Upper lobe of left lung (tissue), 6 donors: ENCODE measurements around the gene TBXAS1. TPM values are rescaled to one million over a fixed set of nuclear protein-coding genes. Genes with fewer than 3 reads are reported as not detected.

Experiments
- ATAC-seq, 2 donors: fragments of 200-7000 bp; cut with Tn5 transposase; one replicate each; pipeline ENCODE4 v1.9.1; 2022; ENCODE audit warnings: mild to moderate bottlenecking in 2 of 2, moderate library complexity in 2 of 2; ENCODE audit not compliant: low FRiP score in 2 of 2
- DNase-seq, 2 donors: peaks; one replicate each; pipeline ENCODE4 v3.0.0-alpha.2; 2019 to 2020
- H3K27ac ChIP-seq, 4 donors: fragments of 200-600 bp; sonication (generic); one replicate each; pipeline ENCODE4 v1.5.1; 2016 to 2019
- H3K27me3 ChIP-seq, 4 donors: fragments of 200-600 bp; sonication (generic); one replicate each; pipeline ENCODE4 v1.5.1; 2017 to 2019
- H3K36me3 ChIP-seq, 4 donors: fragments of 200-600 bp; sonication (generic); one replicate each; pipeline ENCODE4 v1.5.1; 2016 to 2019
- H3K4me1 ChIP-seq, 4 donors: fragments of 200-600 bp; sonication (generic); one replicate each; pipeline ENCODE4 v1.5.1; 2018 to 2019
- H3K4me3 ChIP-seq, 4 donors: fragments of 200-600 bp; sonication (generic); one replicate each; pipeline ENCODE4 v1.5.1; 2017 to 2019; ENCODE audit warnings: mild to moderate bottlenecking in 2 of 4, moderate library complexity in 1 of 4
- H3K9me3 ChIP-seq, 4 donors: fragments of 200-600 bp; sonication (generic); one replicate each; pipeline ENCODE4 v1.5.1; 2018 to 2019
- CTCF ChIP-seq, 6 experiments: fragments of 450-650 bp in 4 of 6; fragments of 200-600 bp in 2 of 6; sonication (generic) in 2 of 6; IDR thresholded peaks; one replicate each; pipeline ENCODE4 v1.5.1; 2016 to 2019; ENCODE audit warnings: antibody characterized with exemption in 6 of 6
- EP300 ChIP-seq, 4 donors: sonication (generic); formaldehyde crosslinking; IDR thresholded peaks; one replicate each; pipeline ENCODE4 v1.5.1; 2017; ENCODE audit warnings: antibody characterized with exemption in 4 of 4, control low read depth in 2 of 4
- POLR2A ChIP-seq, 4 donors: fragments of 450-650 bp; IDR thresholded peaks; one replicate each; pipeline ENCODE4 v1.5.1; 2016 to 2017; ENCODE audit warnings: antibody characterized with exemption in 4 of 4, mild to moderate bottlenecking in 2 of 4
- POLR2AphosphoS5 ChIP-seq, 2 donors: sonication (generic); formaldehyde crosslinking; IDR thresholded peaks; one replicate each; pipeline ENCODE4 v1.5.1; 2017; ENCODE audit warnings: antibody characterized with exemption in 2 of 2
- WGBS, 2 donors: methylation state at CpG; one replicate each; pipeline ENCODE4 v1.1.5; 2017 to 2018; 5-methylcytosine and 5-hydroxymethylcytosine counted together
- total RNA-seq, 6 donors: library from RNA; depleted of rRNA in 4 of 6; stranded (reverse); fragments of >200 nt in 4 of 6; gene quantifications; one replicate each; pipeline versions ENCODE4 v1.1.0 to v1.2.1, GENCODE V29; 2016 to 2021
- donor health status: DM: no; HTN: no; CAD: no; lungs with moderate emphysema.
- donor health status: DM: no; HTN: yes; CAD: no; lungs with severe emphysema.

The TBXAS1 gene
- total RNA-seq, 6 donors from 2014 or later, result 62.8 to 317 (median 85.6) TPM

GRCh38 chr7:140010194-140010895 lies 181.3 kb downstream of the TBXAS1 start:
- Histone ChIP-seq H3K27me3 (no peaks in the 10 kb centered on the region), H3K4me3 (no peak overlapping the region), H3K27ac (no peak overlapping the region), H3K9me3 (no peaks in the 10 kb centered on the region), H3K4me1 (no peaks in the 10 kb centered on the region), H3K36me3 (peaks cover 0 to 9% (median 0%) of the 10 kb centered on the region in 4 donors)
- DNase-seq (no peak), ATAC-seq (no peak)
- no peak for TF ChIP-seq POLR2A (IDR thresholded peaks at IDR 0.05)
- no peak for TF ChIP-seq POLR2AphosphoS5 (IDR thresholded peaks at IDR 0.05)
- no peak for TF ChIP-seq EP300 (IDR thresholded peaks at IDR 0.05)
- 90% methylated on average over 8 to 9 of the region's 9 CpGs for WGBS, 2 donors

GRCh38 chr7:140013676-140014075 lies 184.6 kb downstream of the TBXAS1 start:
- ATAC-seq (no peak), DNase-seq (no peak)
- no peaks in the 10 kb centered on the region for H3K27me3 ChIP-seq
- H3K9me3 ChIP-seq, result no peaks in the 10 kb centered on the region
- no peak overlapping the region for H3K4me3 ChIP-seq
- TF ChIP-seq CTCF (IDR thresholded peaks at IDR 0.05) (no peak), POLR2A (IDR thresholded peaks at IDR 0.05) (no peak), EP300 (IDR thresholded peaks at IDR 0.05) (no peak), POLR2AphosphoS5 (IDR thresholded peaks at IDR 0.05) (no peak)
- H3K36me3 ChIP-seq, result peaks cover 0 to 10% (median 3%) of the 10 kb centered on the region in 4 donors
- WGBS, 2 donors, result 94 to 95% methylated on average over 4 of the region's 4 CpGs
- H3K4me1 ChIP-seq, result no peaks in the 10 kb centered on the region
- H3K27ac ChIP-seq, result no peak overlapping the region

GRCh38 chr7:140014123-140014522 lies 185.1 kb downstream of the TBXAS1 start:
- TF ChIP-seq EP300 (IDR thresholded peaks at IDR 0.05) (no peak), POLR2AphosphoS5 (IDR thresholded peaks at IDR 0.05) (no peak), POLR2A (IDR thresholded peaks at IDR 0.05) (no peak), CTCF (IDR thresholded peaks at IDR 0.05) (no peak)
- ATAC-seq, result no peak
- Histone ChIP-seq H3K27ac (no peak overlapping the region), H3K9me3 (no peaks in the 10 kb centered on the region), H3K4me3 (no peak overlapping the region), H3K36me3 (peaks cover 0 to 10% (median 3%) of the 10 kb centered on the region in 4 donors), H3K4me1 (no peaks in the 10 kb centered on the region), H3K27me3 (no peaks in the 10 kb centered on the region)
- 92 to 94% methylated on average over 10 of the region's 10 CpGs for WGBS, 2 donors
- DNase-seq, result no peak

- H3K4me1 ChIP-seq, result no peaks in the 10 kb centered on the region
- no peak overlapping the region for H3K27ac ChIP-seq
- no peak for ATAC-seq
- no peak overlapping the region for H3K4me3 ChIP-seq
- TF ChIP-seq EP300 (IDR thresholded peaks at IDR 0.05) (no peak), POLR2AphosphoS5 (IDR thresholded peaks at IDR 0.05) (no peak), POLR2A (IDR thresholded peaks at IDR 0.05) (no peak), CTCF (IDR thresholded peaks at IDR 0.05) (no peak)
- H3K27me3 ChIP-seq, result no peaks in the 10 kb centered on the region
- H3K36me3 ChIP-seq, result peaks cover 0 to 10% (median 3%) of the 10 kb centered on the region in 4 donors
- no peaks in the 10 kb centered on the region for H3K9me3 ChIP-seq
- DNase-seq, result no peak
- WGBS, 2 donors, result 90 to 96% methylated on average over 10 of the region's 11 CpGs
Observed at GRCh38 chr7:140015471-140015970, 186.5 kb downstream of the TBXAS1 start.

- H3K27ac ChIP-seq, result no peak overlapping the region
Observed at GRCh38 chr7:140016540-140016939, 187.5 kb downstream of the TBXAS1 start.

More at GRCh38 chr7:140016540-140016939, 187.5 kb downstream of the TBXAS1 start:
- no peak for TF ChIP-seq POLR2AphosphoS5 (IDR thresholded peaks at IDR 0.05)
- no peak for TF ChIP-seq EP300 (IDR thresholded peaks at IDR 0.05)
- no peak for TF ChIP-seq CTCF (IDR thresholded peaks at IDR 0.05)
- no peak for TF ChIP-seq POLR2A (IDR thresholded peaks at IDR 0.05)
- DNase-seq (no peak), ATAC-seq (no peak)
- Histone ChIP-seq H3K27me3 (no peaks in the 10 kb centered on the region), H3K4me3 (no peak overlapping the region), H3K9me3 (no peaks in the 10 kb centered on the region), H3K36me3 (peaks cover 0 to 13% (median 5%) of the 10 kb centered on the region in 4 donors), H3K4me1 (no peaks in the 10 kb centered on the region)
- 86 to 87% methylated on average over 9 of the region's 9 CpGs for WGBS, 2 donors
